Esophagus squamous epithelium (tissue), 5 donors: Measurements from ENCODE around the gene LRRC47. TPM values are rescaled to one million over a fixed set of nuclear protein-coding genes. Genes with fewer than 3 reads are reported as not detected.
"Not testable (repeated sequence)": the region's sequence is repeated elsewhere in the genome, so short reads cannot be mapped to it uniquely, and the experiment has no call there.

Experiments
- DNase-seq: peaks from one replicate; lab custom pipeline; 2025; lab: John Stamatoyannopoulos, UW
- H3K27ac ChIP-seq, 4 donors: fragments of 200-600 bp; sonication (generic); one replicate each; pipeline ENCODE4 v1.5.1; 2016 to 2019; ENCODE audit warnings: mild to moderate bottlenecking in 1 of 4
- H3K27me3 ChIP-seq, 4 donors: fragments of 200-600 bp; sonication (generic); 1 replicate in 3 of 4; 2 replicates in 1 of 4; pipeline versions ENCODE4 v1.5.1 to v1.6.0; 2017 to 2021; ENCODE audit warnings: antibody characterized with exemption in 1 of 4
- H3K36me3 ChIP-seq, 3 donors: fragments of 200-600 bp; sonication (generic); one replicate each; pipeline ENCODE4 v1.5.1; 2016 to 2019
- H3K4me1 ChIP-seq, 3 donors: fragments of 200-600 bp; sonication (generic); one replicate each; pipeline ENCODE4 v1.5.1; 2017 to 2019
- H3K4me3 ChIP-seq, 4 donors: fragments of 200-600 bp; sonication (generic); 1 replicate in 3 of 4; 2 replicates in 1 of 4; pipeline ENCODE4 v1.5.1; 2016 to 2019; ENCODE audit warnings: mild to moderate bottlenecking in 2 of 4, moderate library complexity in 1 of 4
- H3K9me3 ChIP-seq, 3 donors: fragments of 200-600 bp; sonication (generic); one replicate each; pipeline ENCODE4 v1.5.1; 2016 to 2019
- CTCF ChIP-seq, 6 experiments: fragments of 450-650 bp in 4 of 6; fragments of 200-600 bp in 2 of 6; sonication (generic) in 2 of 6; IDR thresholded peaks; one replicate each; pipeline ENCODE4 v1.5.1; 2016 to 2019; ENCODE audit warnings: antibody characterized with exemption in 6 of 6, mild to moderate bottlenecking in 4 of 6, moderate library complexity in 4 of 6
- POLR2A ChIP-seq, 4 donors: fragments of 450-650 bp; IDR thresholded peaks; one replicate each; pipeline ENCODE4 v1.6.1; 2017; ENCODE audit warnings: antibody characterized with exemption in 4 of 4, mild to moderate bottlenecking in 4 of 4, moderate library complexity in 3 of 4
- WGBS, 2 donors: methylation state at CpG; one replicate each; pipeline ENCODE4 v1.1.5; 2018; 5-methylcytosine and 5-hydroxymethylcytosine counted together
- intact Hi-C: fragments of 100-400 bp; cut with DNase I; formaldehyde crosslinking; loops from one replicate; pipeline ENCODE4 v1.15.0; 2022
- total RNA-seq, 4 donors: library from RNA; depleted of rRNA; stranded (reverse); fragments of >200 nt; gene quantifications; one replicate each; pipeline ENCODE4 v1.1.0, GENCODE V29; 2016
- donor health status: DM: yes; HTN: yes; CAD: no.

The LRRC47 gene
- total RNA-seq, 4 donors from 2014 or later = 23.5 to 32.6 (median 25.5) TPM

GRCh38 chr1:3752400-3752945 lies 43.8 kb downstream of the LRRC47 start, which contains the start of gene CCDC27:
Gene CCDC27 (plus strand): TSS chr1:3752450. CDS start chr1:3752482, 32 bp downstream.
- Histone ChIP-seq H3K36me3 (no peaks in the 10 kb centered on the region), H3K27me3 (peaks cover 0 to 51% (median 0%) of the 10 kb centered on the region in 4 donors), H3K4me1 (peaks cover 5 to 7% (median 6%) of the 10 kb centered on the region in 3 donors), H3K9me3 (no peaks in the 10 kb centered on the region), H3K4me3 (no peak within 1 kb of the TSS), H3K27ac (no peak within 1 kb of the TSS)
- no peak for TF ChIP-seq POLR2A (IDR thresholded peaks at IDR 0.05)
- TF ChIP-seq CTCF (IDR thresholded peaks at IDR 0.05) = no peak
- DNase-seq = no peak
- intact Hi-C loops = no loop called here
- WGBS, 2 donors = 60 to 82% methylated on average over 1 to 10 of the region's 17 CpGs

GRCh38 chr1:3750741-3751140 lies 45.6 kb downstream of the LRRC47 start:
- TF ChIP-seq CTCF (IDR thresholded peaks at IDR 0.05) (no peak), POLR2A (IDR thresholded peaks at IDR 0.05) (no peak)
- no peak overlapping the region for H3K27ac ChIP-seq
- no peaks in the 10 kb centered on the region for H3K9me3 ChIP-seq
- H3K27me3 ChIP-seq = peaks cover 0 to 40% (median 0%) of the 10 kb centered on the region in 4 donors
- H3K4me3 ChIP-seq = no peak overlapping the region
- H3K36me3 ChIP-seq = no peaks in the 10 kb centered on the region
- WGBS, 2 donors = 63 to 70% methylated on average over 6 of the region's 6 CpGs
- peaks cover 14 to 25% (median 15%) of the 10 kb centered on the region in 3 donors for H3K4me1 ChIP-seq
- intact Hi-C loops = no loop called here
- no peak for DNase-seq

DNA sequence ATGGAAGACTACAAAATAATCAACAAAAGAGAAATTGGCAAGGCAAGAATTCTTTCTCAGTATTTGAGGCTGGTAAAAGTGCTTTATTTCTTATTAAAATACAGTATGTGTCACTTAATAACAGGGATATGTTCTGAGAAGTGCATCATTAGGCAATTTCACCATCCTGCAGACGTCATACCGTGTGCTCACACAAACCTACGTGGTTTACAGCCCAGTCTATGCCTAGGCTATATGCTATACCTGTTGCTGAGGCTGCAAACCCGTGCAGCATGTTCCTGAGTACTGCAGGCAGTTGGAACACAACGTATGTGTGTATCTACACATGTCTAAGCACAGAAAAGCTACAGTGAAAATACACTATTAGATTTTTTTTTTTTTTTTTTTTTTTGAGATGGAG lies 46.8 kb downstream of the LRRC47 start:
- intact Hi-C loops = no loop called here
- H3K27me3 ChIP-seq = peaks cover 0 to 28% (median 0%) of the 10 kb centered on the region in 4 donors
- H3K4me3 ChIP-seq = no peak overlapping the region
- WGBS, 2 donors = 51 to 57% methylated on average over 5 of the region's 5 CpGs
- TF ChIP-seq POLR2A (IDR thresholded peaks at IDR 0.05) (no peak), CTCF (IDR thresholded peaks at IDR 0.05) (no peak)
- DNase-seq = no peak
- peaks cover 0 to 8% (median 0%) of the 10 kb centered on the region in 3 donors for H3K36me3 ChIP-seq
- no peaks in the 10 kb centered on the region for H3K9me3 ChIP-seq
- H3K27ac ChIP-seq = no peak overlapping the region
- H3K4me1 ChIP-seq = peaks cover 14 to 37% (median 15%) of the 10 kb centered on the region in 3 donors

DNA sequence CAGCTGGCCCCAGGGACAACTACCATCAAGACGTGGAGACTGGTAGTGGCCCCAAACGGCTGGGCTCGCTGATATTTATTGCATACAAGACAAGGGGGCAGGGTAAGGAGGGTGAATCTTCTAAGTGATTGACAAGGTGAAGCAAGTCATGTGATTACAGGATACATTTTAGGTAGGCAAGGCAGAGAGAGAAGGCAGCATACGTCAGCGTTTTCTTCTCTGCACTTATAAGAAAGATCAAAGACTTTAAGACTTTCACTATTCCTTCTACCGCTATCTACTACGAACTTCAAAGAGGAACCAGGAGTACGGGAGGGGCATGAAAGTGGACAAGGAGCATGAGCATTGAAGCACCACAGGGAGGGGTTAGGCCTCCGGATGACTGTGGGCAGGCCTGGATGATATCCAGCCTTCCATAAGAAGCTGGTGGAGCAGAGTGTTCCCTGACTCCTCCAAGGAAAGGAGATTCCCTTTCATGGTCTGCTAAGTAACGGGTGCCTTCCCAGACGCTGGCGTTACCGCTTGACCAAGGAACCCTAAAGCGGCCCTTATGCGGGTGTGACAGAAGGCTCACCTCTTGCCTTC lies 47.9 kb downstream of the LRRC47 start:
- DNase-seq, H3K9me3 ChIP-seq, H3K36me3 ChIP-seq, H3K4me3 ChIP-seq, H3K27ac ChIP-seq, intact Hi-C loops: not testable (repeated sequence)
- H3K27me3 ChIP-seq = peaks cover 0 to 17% (median 0%) of the 10 kb centered on the region in 4 donors
- 71 to 75% methylated on average over 15 of the region's 15 CpGs for WGBS, 2 donors
- peaks cover 14 to 43% (median 15%) of the 10 kb centered on the region in 3 donors for H3K4me1 ChIP-seq

GRCh38 chr1:3747903-3748302 lies 48.4 kb downstream of the LRRC47 start:
- Histone ChIP-seq H3K27ac (no peak overlapping the region), H3K9me3 (no peaks in the 10 kb centered on the region), H3K4me3 (peak overlapping the region in 2 of 4 donors; percentile 76 to 81), H3K27me3 (peaks cover 0 to 14% (median 0%) of the 10 kb centered on the region in 4 donors), H3K4me1 (peaks cover 14 to 48% (median 15%) of the 10 kb centered on the region in 3 donors), H3K36me3 (peaks cover 0 to 11% (median under 1%) of the 10 kb centered on the region in 3 donors)
- no peak for DNase-seq
- WGBS, 2 donors = 77 to 87% methylated on average over 6 to 11 of the region's 13 CpGs
- no peak for TF ChIP-seq POLR2A (IDR thresholded peaks at IDR 0.05)
- no peak for TF ChIP-seq CTCF (IDR thresholded peaks at IDR 0.05)
- intact Hi-C loops = no loop called here
